Measurements from ENCODE around the gene ATXN7L3.
A peak's percentile ranks its signal among the peaks of the same experiment; 100 is the strongest.

The ATXN7L3 gene

GRCh38 chr17:44218344-44219107 is 18.8 kb upstream of the ATXN7L3 start:
- DNase-seq, result peak; percentile 88 to 95 (median 94)

GRCh38 chr17:44217738-44218343 is 18.2 kb upstream of the ATXN7L3 start:
- DNase-seq, result no peak

GRCh38 chr17:44216694-44217093 is 17.0 kb upstream of the ATXN7L3 start:
- DNase-seq, result no peak

GRCh38 chr17:44216173-44216572 is 16.5 kb upstream of the ATXN7L3 start:
- no peak for DNase-seq

GRCh38 chr17:44214896-44215295 is 15.2 kb upstream of the ATXN7L3 start:
- no peak for DNase-seq

- DNase-seq, result no peak
Measured at GRCh38 chr17:44214230-44214494, 14.5 kb upstream of the ATXN7L3 start.

GRCh38 chr17:44213403-44214229 is 13.9 kb upstream of the ATXN7L3 start:
- no peak for DNase-seq

- DNase-seq, result no peak
Measured at GRCh38 chr17:44212507-44213402, 13.1 kb upstream of the ATXN7L3 start.

GRCh38 chr17:44211281-44212265 is 11.9 kb upstream of the ATXN7L3 start:
- no peak for DNase-seq

- peak; percentile 73 to 86 (median 80) for DNase-seq
Measured at GRCh38 chr17:44210342-44211192, 10.9 kb upstream of the ATXN7L3 start.

GRCh38 chr17:44209786-44210341 is 10.2 kb upstream of the ATXN7L3 start:
- DNase-seq, result no peak

- no peak for DNase-seq
Measured at GRCh38 chr17:44207743-44208142, 8.1 kb upstream of the ATXN7L3 start.

- no peak for DNase-seq
Measured at GRCh38 chr17:44207319-44207718, 7.6 kb upstream of the ATXN7L3 start.

- DNase-seq, result no peak
Measured at GRCh38 chr17:44206825-44207155, 7.1 kb upstream of the ATXN7L3 start.

- no peak for DNase-seq
Measured at GRCh38 chr17:44205962-44206824, 6.5 kb upstream of the ATXN7L3 start.

GRCh38 chr17:44204441-44204882 is 4.8 kb upstream of the ATXN7L3 start:
- DNase-seq, result no peak

GRCh38 chr17:44203731-44204440 is 4.2 kb upstream of the ATXN7L3 start:
- DNase-seq, result peak; percentile 11 to 35 (median 35)

- DNase-seq, result no peak
Measured at GRCh38 chr17:44202756-44203155, 3.1 kb upstream of the ATXN7L3 start.

All from NCI-H1417 (cell line).